ENCODE measurements around the gene PALM2AKAP2. TPM values are rescaled to one million over a fixed set of nuclear protein-coding genes. Genes with fewer than 3 reads are reported as not detected.

PALM2AKAP2 gene
- total and polyA plus RNA-seq, 11 donors = 4.1 to 132 (median 81.3) TPM

GRCh38 chr9:109770101-109770500, 9.9 kb upstream of the PALM2AKAP2 start:
- no peaks in the 10 kb centered on the region for H3K27me3 ChIP-seq
- no peak overlapping the region for H3K4me3 ChIP-seq
- no peak overlapping the region for H3K27ac ChIP-seq
- DNase-seq (no peak), ATAC-seq (no peak)
- no peaks in the 10 kb centered on the region for H3K9me3 ChIP-seq
- no peaks in the 10 kb centered on the region for H3K36me3 ChIP-seq
- peaks cover 0 to 39% (median 21%) of the 10 kb centered on the region in 12 donors for H3K4me1 ChIP-seq
- 81 to 97% (median 88%) methylated on average over 1 of the region's 1 CpG for WGBS, 4 donors
- TF ChIP-seq POLR2A (IDR thresholded peaks at IDR 0.05) (no peak), CTCF (IDR thresholded peaks at IDR 0.05) (no peak)
- intact Hi-C loops (cut with DNase I) = loop anchor here in 3 of 10 donors (10.0 kb wide), 4 partner anchors 45 to 115 kb away; no protein-coding TSS in a partner anchor

- H3K4me1 ChIP-seq = peaks cover 0 to 40% (median 21%) of the 10 kb centered on the region in 12 donors
- H3K9me3 ChIP-seq = no peaks in the 10 kb centered on the region
- intact Hi-C loops (cut with DNase I) = loop anchor here in 3 of 10 donors (10.0 kb wide), 4 partner anchors 46 to 116 kb away; no protein-coding TSS in a partner anchor
- no peaks in the 10 kb centered on the region for H3K36me3 ChIP-seq
- no peaks in the 10 kb centered on the region for H3K27me3 ChIP-seq
- no peak overlapping the region for H3K4me3 ChIP-seq
- no peak for DNase-seq
- WGBS, 4 donors = 27 to 43% (median 32%) methylated on average over 2 of the region's 2 CpGs
- no peak for ATAC-seq
- TF ChIP-seq POLR2A (IDR thresholded peaks at IDR 0.05) = no peak
- TF ChIP-seq CTCF (IDR thresholded peaks at IDR 0.05) = no peak
- H3K27ac ChIP-seq = no peak overlapping the region
These were observed 8.9 kb upstream of the PALM2AKAP2 start for GRCh38 chr9:109771087-109771486.

- ATAC-seq (peak; percentile 72 to 87 (median 84)), DNase-seq (peak in 4 of 5 donors; percentile 69 to 79 (median 76))
- Histone ChIP-seq H3K36me3 (no peaks in the 10 kb centered on the region), H3K9me3 (no peaks in the 10 kb centered on the region), H3K4me1 (peaks cover 0 to 40% (median 21%) of the 10 kb centered on the region in 12 donors), H3K27me3 (no peaks in the 10 kb centered on the region), H3K27ac (peak overlapping the region in 8 of 12 donors; percentile 45 to 81 (median 54)), H3K4me3 (no peak overlapping the region)
- 22 to 26% (median 24%) methylated on average over 8 of the region's 8 CpGs for WGBS, 4 donors
- intact Hi-C loops (cut with DNase I) = loop anchor here in 3 of 10 donors (10.0 kb wide), 4 partner anchors 47 to 117 kb away; no protein-coding TSS in a partner anchor
- TF ChIP-seq CTCF (IDR thresholded peaks at IDR 0.05) = no peak
- TF ChIP-seq POLR2A (IDR thresholded peaks at IDR 0.05) = no peak
These were observed 8.0 kb upstream of the PALM2AKAP2 start for GRCh38 chr9:109771796-109772531.

- TF ChIP-seq CTCF (IDR thresholded peaks at IDR 0.05) (no peak), POLR2A (IDR thresholded peaks at IDR 0.05) (no peak)
- intact Hi-C loops (cut with DNase I) = loop anchor here in 3 of 10 donors (10.0 kb wide), 4 partner anchors 51 to 121 kb away; no protein-coding TSS in a partner anchor
- Histone ChIP-seq H3K27me3 (peaks cover 0 to 6% (median 0%) of the 10 kb centered on the region in 9 donors), H3K36me3 (no peaks in the 10 kb centered on the region), H3K27ac (no peak overlapping the region), H3K4me1 (peaks cover 0 to 27% (median 18%) of the 10 kb centered on the region in 12 donors), H3K4me3 (no peak overlapping the region), H3K9me3 (no peaks in the 10 kb centered on the region)
- ATAC-seq (no peak), DNase-seq (no peak)
- 60 to 70% (median 69%) methylated on average over 3 of the region's 3 CpGs for WGBS, 4 donors
These were observed 4.5 kb upstream of the PALM2AKAP2 start for GRCh38 chr9:109775516-109775915.

Data from heart left ventricle (tissue), 16 donors.